Panc1 (cell line): ENCODE results near the gene KHDC4.

Experiments
- CTCF ChIP-seq: fragments of 450-650 bp; IDR thresholded peaks from 2 replicates; pipeline ENCODE4 v1.5.1; 2017; ENCODE audit warnings: mild to moderate bottlenecking
- POLR2AphosphoS5 ChIP-seq: IDR thresholded peaks from 2 replicates; pipeline ENCODE4 v1.6.1; 2012; ENCODE audit warnings: mild to moderate bottlenecking, low read depth, low read length, moderate library complexity
- SIN3A ChIP-seq: IDR thresholded peaks from 2 replicates; pipeline ENCODE4 v1.6.1; 2012; ENCODE audit warnings: low read depth, mild to moderate bottlenecking, low read length, moderate library complexity, borderline replicate concordance; ENCODE audit not compliant: insufficient read depth
- TCF7L2 ChIP-seq: IDR thresholded peaks from 2 replicates; pipeline ENCODE4 v1.6.1; 2011; ENCODE audit warnings: mild to moderate bottlenecking, low read depth, low read length, inconsistent platforms
- TF ChIP-seq, protein P1 (sequence below), 2 experiments: IDR thresholded peaks; 2 replicates each; pipeline ENCODE4 v1.6.1; 2011 to 2012; ENCODE audit warnings: low read depth in 2 of 2, control low read depth in 1 of 2, low read length in 1 of 2, mild to moderate bottlenecking in 1 of 2, moderate library complexity in 1 of 2; ENCODE audit not compliant: insufficient read depth in 1 of 2

GRCh38 chr1:155882766-155883165, 51.4 kb downstream of the KHDC4 start:
- TF ChIP-seq POLR2AphosphoS5 (no peak), CTCF (no peak), TCF7L2 (no peak), SIN3A (no peak)
- TF ChIP-seq, protein P1, sequence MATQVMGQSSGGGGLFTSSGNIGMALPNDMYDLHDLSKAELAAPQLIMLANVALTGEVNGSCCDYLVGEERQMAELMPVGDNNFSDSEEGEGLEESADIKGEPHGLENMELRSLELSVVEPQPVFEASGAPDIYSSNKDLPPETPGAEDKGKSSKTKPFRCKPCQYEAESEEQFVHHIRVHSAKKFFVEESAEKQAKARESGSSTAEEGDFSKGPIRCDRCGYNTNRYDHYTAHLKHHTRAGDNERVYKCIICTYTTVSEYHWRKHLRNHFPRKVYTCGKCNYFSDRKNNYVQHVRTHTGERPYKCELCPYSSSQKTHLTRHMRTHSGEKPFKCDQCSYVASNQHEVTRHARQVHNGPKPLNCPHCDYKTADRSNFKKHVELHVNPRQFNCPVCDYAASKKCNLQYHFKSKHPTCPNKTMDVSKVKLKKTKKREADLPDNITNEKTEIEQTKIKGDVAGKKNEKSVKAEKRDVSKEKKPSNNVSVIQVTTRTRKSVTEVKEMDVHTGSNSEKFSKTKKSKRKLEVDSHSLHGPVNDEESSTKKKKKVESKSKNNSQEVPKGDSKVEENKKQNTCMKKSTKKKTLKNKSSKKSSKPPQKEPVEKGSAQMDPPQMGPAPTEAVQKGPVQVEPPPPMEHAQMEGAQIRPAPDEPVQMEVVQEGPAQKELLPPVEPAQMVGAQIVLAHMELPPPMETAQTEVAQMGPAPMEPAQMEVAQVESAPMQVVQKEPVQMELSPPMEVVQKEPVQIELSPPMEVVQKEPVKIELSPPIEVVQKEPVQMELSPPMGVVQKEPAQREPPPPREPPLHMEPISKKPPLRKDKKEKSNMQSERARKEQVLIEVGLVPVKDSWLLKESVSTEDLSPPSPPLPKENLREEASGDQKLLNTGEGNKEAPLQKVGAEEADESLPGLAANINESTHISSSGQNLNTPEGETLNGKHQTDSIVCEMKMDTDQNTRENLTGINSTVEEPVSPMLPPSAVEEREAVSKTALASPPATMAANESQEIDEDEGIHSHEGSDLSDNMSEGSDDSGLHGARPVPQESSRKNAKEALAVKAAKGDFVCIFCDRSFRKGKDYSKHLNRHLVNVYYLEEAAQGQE (IDR thresholded peaks at IDR 0.05; ENCODE audit: insufficient read depth in 1 of 2, low read depth in 2 of 2, low read length in 1 of 2), result no peak
